ENCODE results near the gene ATAD5.

DNA sequence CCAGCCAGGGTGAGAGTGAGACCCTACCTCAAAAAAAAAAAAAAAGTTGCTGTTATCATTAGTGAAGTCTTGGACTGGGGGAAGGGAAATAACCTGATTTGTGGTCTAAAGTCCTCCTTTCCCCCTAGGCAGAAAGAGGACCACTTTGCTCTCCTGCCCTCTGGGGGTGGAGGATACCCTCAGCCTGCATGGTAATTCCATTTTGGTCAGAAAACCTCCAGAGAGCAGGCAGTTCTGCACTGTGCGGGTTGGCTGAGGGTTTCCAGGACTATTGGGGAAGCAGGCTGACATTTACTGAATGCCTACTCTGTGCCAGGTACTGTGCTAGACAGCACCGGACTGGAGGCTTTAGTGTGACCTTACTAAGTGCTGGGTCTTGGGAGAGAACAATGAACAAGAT lies 92.6 kb downstream of the ATAD5 start:
- TF ChIP-seq POLR2A (IDR thresholded peaks at IDR 0.05; ENCODE audit: low read length) (no peak), GATA1 (IDR thresholded peaks at IDR 0.05; ENCODE audit: low read depth, low read length) (no peak)
